Measurements from ENCODE around the gene ALKBH2. TPM values are rescaled to one million over a fixed set of nuclear protein-coding genes. Genes with fewer than 3 reads are reported as not detected.

Gene ALKBH2
- total and polyA plus RNA-seq, 2 of the 8 experiments (the other 6 are each of a cell fraction or from before 2014, with no cell fraction given): 19.1 to 22.5 TPM

GRCh38 chr12:109110988-109111495, 17.8 kb upstream of the ALKBH2 start:
- Histone ChIP-seq H3K9ac (replicated peaks in 1 of 4; ENCODE audit: extremely low read depth in 1 of 4, low read depth in 3 of 4, low read length in 3 of 4) (peak overlapping the region in 2 of 4 experiments; percentile 28 to 34; a peak in 3 of 7 replicates), H3K36me3 (ENCODE audit: control insufficient read depth in 2 of 4, insufficient read depth in 4 of 4, low read length in 3 of 4) (peaks cover 10 to 37% (median 22%) of the 10 kb centered on the region in 4 experiments), H2BK120ac (replicated peaks; ENCODE audit: low read depth, low read length) (no peak overlapping the region), H2BK12ac (ENCODE audit: low read depth, low read length) (no peak overlapping the region), H2AK5ac (ENCODE audit: low read depth, low read length) (no peak overlapping the region), H3K4ac (replicated peaks; ENCODE audit: insufficient read length, low read depth, low read length) (peak overlapping the region; percentile 62), H3K4me2 (ENCODE audit: insufficient read depth in 1 of 2, low read depth in 2 of 2, low read length in 2 of 2) (peak overlapping the region; percentile 49 to 73), H3K27me3 (replicated peaks in 1 of 4; ENCODE audit: control insufficient read depth in 3 of 4, extremely low read depth in 1 of 4, insufficient read depth in 3 of 4, low read length in 3 of 4) (no peaks in the 10 kb centered on the region; a peak in 1 of 7 replicates), H4K20me1 (replicated peaks in 1 of 2; ENCODE audit: control insufficient read depth in 1 of 2, insufficient read depth in 2 of 2, low read length in 2 of 2) (no peaks in the 10 kb centered on the region), H3K79me2 (ENCODE audit: control insufficient read depth in 1 of 2, insufficient read depth in 2 of 2, low read length in 2 of 2) (no peaks in the 10 kb centered on the region), H4K5ac (ENCODE audit: insufficient read length, low read depth, low read length) (peak overlapping the region; percentile 90), H3K4me3 (ENCODE audit: extremely low read depth in 1 of 4, insufficient read depth in 2 of 4, low read depth in 3 of 4, low read length in 4 of 4) (peak overlapping the region; percentile 12 to 58 (median 44)), H3K9me3 (ENCODE audit: insufficient read depth in 2 of 2, low read depth in 1 of 2, low read length in 1 of 2) (no peaks in the 10 kb centered on the region), H4K8ac (ENCODE audit: extremely low read depth, insufficient read depth, low read length) (peak overlapping the region; percentile 82), H2AFZ (ENCODE audit: low read length) (peak overlapping the region; percentile 70; the same call in 1 of the 2 replicates), H3K23me2 (ENCODE audit: low read depth, low read length) (no peaks in the 10 kb centered on the region), H3K4me1 (replicated peaks in 1 of 4; ENCODE audit: control insufficient read depth in 3 of 4, insufficient read depth in 4 of 4, low read length in 3 of 4) (peaks cover 2 to 9% (median 4%) of the 10 kb centered on the region in 4 experiments; a peak in 5 of 7 replicates), H3K14ac (ENCODE audit: insufficient read length) (no peak overlapping the region), H2BK20ac (ENCODE audit: low read length) (no peak overlapping the region), H2BK5ac (ENCODE audit: low read depth, low read length) (0 out of 2 replicates have a peak overlapping the region, but pooled peaks have one; percentile 35), H2BK15ac (ENCODE audit: low read length) (no peak overlapping the region), H4K91ac (replicated peaks; ENCODE audit: insufficient read length, low read length) (no peak overlapping the region), H3K18ac (ENCODE audit: extremely low read depth, low read length) (no peak overlapping the region), H3K27ac (ENCODE audit: low read depth, low read length) (0 out of 2 replicates have a peak overlapping the region, but pooled peaks have one; percentile 54), H3K23ac (ENCODE audit: insufficient read length) (no peak overlapping the region), H3K79me1 (ENCODE audit: low read depth, low read length) (no peaks in the 10 kb centered on the region), H3K56ac (replicated peaks; ENCODE audit: insufficient read length, low read depth, low read length) (peak overlapping the region; percentile 48)
- 17% methylated on average over 25 of the region's 28 CpGs; no CpG with 5 or more reads in 1 of the 2 experiments for WGBS, 2 experiments (ENCODE audit: extremely low coverage in 1 of 2, insufficient coverage in 1 of 2, insufficient read length in 1 of 2, insufficient replicate concordance in 2 of 2, low coverage in 1 of 2, low lambda C conversion rate in 2 of 2, missing lambda C conversion rate in 1 of 2)
- FAIRE-seq (no peak), DNase-seq (ENCODE audit: low read depth in 1 of 2, low spot score in 2 of 2) (peak; percentile 62 to 87)
- CTCF ChIA-PET (ENCODE audit: partially characterized antibody): interaction anchor here (1.2 to 3.0 kb wide), 5 partner anchors 11 to 274 kb away, joined by 3 to 29 read pairs (median 5); no protein-coding TSS in a partner anchor
- POLR2A ChIA-PET (ENCODE audit: partially characterized antibody): interaction anchor here (0.7 to 6.1 kb wide), 7 partner anchors 9 to 137 kb away, joined by 3 to 34 read pairs (median 5); partner anchors contain the start of gene UNG
- TF ChIP-seq BCL11A (IDR thresholded peaks at IDR 0.05; ENCODE audit: low read depth in 2 of 2, low read length in 2 of 2): no peak
- 0 out of 3 replicates have a peak, but pooled peaks of 1 of the 2 experiments have one; percentile 18 for TF ChIP-seq EP300 (IDR thresholded peaks at IDR 0.05; ENCODE audit: borderline replicate concordance in 1 of 2, low read depth in 2 of 2, low read length in 2 of 2)
- no peak for TF ChIP-seq BRCA1 (IDR thresholded peaks at IDR 0.05; ENCODE audit: low read depth, low read length)
- no peak for TF ChIP-seq KDM5A (IDR thresholded peaks at IDR 0.05; ENCODE audit: low read length)
- TF ChIP-seq PHF8 (conservative IDR thresholded peaks at IDR 0.05; ENCODE audit: low read depth, low read length): no peak
- no peak for TF ChIP-seq ASH2L (IDR thresholded peaks at IDR 0.05; ENCODE audit: low read length)
- TF ChIP-seq POLR2AphosphoS5 (IDR thresholded peaks at IDR 0.05; ENCODE audit: low read depth, low read length): peak; percentile 79
- TF ChIP-seq SIRT6 (IDR thresholded peaks at IDR 0.05; ENCODE audit: low read length): no peak
- 0 out of 2 replicates have a peak, but pooled peaks have one; percentile 27 for TF ChIP-seq CHD2 (IDR thresholded peaks at IDR 0.05; ENCODE audit: low read length)
- TF ChIP-seq CTCF (IDR thresholded peaks at IDR 0.05; ENCODE audit: control extremely low read depth in 1 of 3, insufficient read depth in 1 of 3, low read depth in 1 of 3, low read length in 3 of 3): no peak

Measured in H1 (cell line).